Astrocyte of the cerebellum (primary cell): Measurements from ENCODE around the gene POLR2C.

Experiments
- DNase-seq: peaks from one replicate; pipeline ENCODE4 v3.0.0-alpha.2; 2011; ENCODE audit warnings: low read depth
- H3K4me3 ChIP-seq: 2 replicates; pipeline ENCODE4 v1.5.1; 2011; ENCODE audit warnings: mild to moderate bottlenecking, low read depth, low read length, moderate library complexity
- in situ Hi-C: cut with HindIII; loops from 2 replicates; pipeline ENCODE4 v1.10.0; 2017; ENCODE audit warnings: low sequenced_read_pairs
- TF ChIP-seq, protein P1 (sequence below): IDR thresholded peaks from 2 replicates; pipeline ENCODE4 v1.5.1; 2012; ENCODE audit warnings: low read length, low read depth, moderate library complexity, mild to moderate bottlenecking; ENCODE audit errors: missing control alignments

POLR2C gene

DNA sequence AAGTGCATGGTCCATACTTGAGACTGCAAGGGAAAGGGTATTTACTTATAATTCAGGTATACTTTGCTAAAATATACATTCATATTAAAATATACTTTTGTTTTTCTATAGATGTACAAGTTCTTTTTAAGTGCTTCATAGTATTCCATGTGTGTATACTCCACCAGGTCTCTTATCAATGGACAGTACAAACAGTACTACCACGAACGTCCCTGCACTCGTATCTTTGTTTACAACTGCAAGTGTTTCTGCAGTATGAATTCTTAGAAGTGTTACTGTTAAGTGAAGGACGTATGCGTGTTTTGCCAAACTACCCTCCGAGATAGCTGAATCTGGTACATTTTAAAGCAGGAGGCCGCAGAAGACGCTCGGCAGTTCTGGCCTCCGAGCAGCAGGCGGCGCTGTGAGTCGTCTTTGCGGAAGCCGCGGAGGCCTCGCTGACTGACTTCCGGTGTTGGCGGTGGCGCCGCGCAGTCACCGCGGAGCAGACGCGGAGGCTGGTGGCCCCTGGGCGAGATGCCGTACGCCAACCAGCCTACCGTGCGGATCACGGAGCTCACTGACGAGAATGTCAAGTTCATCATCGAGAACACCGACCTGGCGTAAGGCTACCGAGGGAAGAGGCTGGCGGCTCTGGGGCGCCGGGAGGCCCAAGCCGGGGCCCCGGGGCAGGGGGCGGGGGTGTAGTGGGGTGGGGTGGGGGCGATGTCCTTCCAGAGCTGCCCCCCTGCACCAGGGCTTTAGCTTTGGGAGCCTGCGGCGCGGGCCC, at the start of gene POLR2C:
POLR2C (plus strand) TSS at position 471 of the 769 bp plus-strand sequence; CDS start at position 517, 46 bp downstream.
- in situ Hi-C loops, result no loop called here
- H3K4me3 ChIP-seq, result peak within 1 kb of the TSS; percentile 91
- TF ChIP-seq, protein P1, sequence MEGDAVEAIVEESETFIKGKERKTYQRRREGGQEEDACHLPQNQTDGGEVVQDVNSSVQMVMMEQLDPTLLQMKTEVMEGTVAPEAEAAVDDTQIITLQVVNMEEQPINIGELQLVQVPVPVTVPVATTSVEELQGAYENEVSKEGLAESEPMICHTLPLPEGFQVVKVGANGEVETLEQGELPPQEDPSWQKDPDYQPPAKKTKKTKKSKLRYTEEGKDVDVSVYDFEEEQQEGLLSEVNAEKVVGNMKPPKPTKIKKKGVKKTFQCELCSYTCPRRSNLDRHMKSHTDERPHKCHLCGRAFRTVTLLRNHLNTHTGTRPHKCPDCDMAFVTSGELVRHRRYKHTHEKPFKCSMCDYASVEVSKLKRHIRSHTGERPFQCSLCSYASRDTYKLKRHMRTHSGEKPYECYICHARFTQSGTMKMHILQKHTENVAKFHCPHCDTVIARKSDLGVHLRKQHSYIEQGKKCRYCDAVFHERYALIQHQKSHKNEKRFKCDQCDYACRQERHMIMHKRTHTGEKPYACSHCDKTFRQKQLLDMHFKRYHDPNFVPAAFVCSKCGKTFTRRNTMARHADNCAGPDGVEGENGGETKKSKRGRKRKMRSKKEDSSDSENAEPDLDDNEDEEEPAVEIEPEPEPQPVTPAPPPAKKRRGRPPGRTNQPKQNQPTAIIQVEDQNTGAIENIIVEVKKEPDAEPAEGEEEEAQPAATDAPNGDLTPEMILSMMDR, result peak; percentile 81
- peak; percentile 68 for DNase-seq

DNA sequence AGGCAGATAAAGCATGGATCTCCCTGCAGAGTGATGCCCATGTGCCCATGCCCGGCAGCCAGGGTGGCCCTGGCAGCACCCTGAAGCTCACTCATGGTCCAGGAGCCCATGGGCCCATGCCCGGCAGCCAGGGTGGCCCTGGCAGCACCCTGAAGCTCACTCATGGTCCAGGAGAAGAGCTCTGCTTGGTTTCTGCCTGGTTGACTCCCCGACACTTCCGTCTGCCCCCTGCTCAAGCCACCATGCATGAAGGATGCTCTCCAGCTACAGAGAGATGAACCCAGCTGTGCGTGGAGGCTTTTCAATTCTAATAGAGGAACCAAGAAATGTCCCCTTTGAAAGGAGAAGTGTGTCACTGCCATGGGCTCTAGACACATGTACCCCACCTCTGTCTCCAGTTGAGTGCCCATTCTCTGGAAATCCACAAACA, 49.2 kb upstream of the POLR2C start:
- in situ Hi-C loops, result loop anchor here (10.0 kb wide), 2 partner anchors 89 to 119 kb away; no protein-coding TSS in a partner anchor
- TF ChIP-seq, protein P1, result no peak
- DNase-seq, result no peak
- no peak overlapping the region for H3K4me3 ChIP-seq

DNA sequence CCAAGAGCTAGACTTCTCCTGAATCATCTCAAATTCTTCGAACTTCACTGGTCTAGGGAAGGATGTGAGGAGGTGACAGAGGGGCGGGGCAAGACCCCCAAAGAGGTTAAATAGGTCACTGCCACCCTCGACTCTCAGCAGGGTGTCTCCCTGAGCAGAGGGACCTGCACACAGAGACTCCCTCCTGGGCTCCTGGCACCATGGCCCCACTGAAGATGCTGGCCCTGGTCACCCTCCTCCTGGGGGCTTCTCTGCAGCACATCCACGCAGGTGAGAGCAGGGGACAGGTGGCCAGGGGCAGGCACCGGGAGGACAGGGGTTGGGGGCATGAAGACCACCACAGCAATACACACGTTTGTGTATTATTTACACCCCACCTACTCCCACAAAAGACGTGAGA, 48.7 kb upstream of the POLR2C start:
- in situ Hi-C loops, result loop anchor here (10.0 kb wide), 2 partner anchors 89 to 119 kb away; no protein-coding TSS in a partner anchor
- TF ChIP-seq, protein P1, result no peak
- no peak overlapping the region for H3K4me3 ChIP-seq
- no peak for DNase-seq

DNA sequence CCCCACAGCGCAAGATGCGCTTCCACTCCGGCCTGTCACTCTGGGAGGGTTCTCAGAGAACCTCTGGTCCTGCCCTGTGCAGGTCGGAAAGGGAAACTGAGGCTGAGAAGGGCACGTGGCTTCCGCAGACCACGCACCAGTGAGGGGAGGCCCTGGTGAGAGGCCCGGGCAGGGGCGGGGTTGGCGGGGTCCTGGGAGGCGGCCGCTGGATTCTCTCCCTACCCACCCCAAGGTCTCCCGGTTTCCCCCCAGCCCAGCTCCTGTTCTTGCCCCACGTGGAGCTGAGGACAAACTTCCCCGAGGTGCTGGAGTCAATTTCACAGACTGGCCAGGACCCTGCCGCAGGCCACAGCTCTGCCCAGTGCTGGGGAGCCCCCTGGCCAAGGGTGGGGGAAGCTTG, 46.4 kb upstream of the POLR2C start:
- no peak overlapping the region for H3K4me3 ChIP-seq
- in situ Hi-C loops, result loop anchor here (5.0 to 10.0 kb wide), 4 partner anchors 91 to 234 kb away; no protein-coding TSS in a partner anchor
- no peak for DNase-seq
- TF ChIP-seq, protein P1, result no peak

DNA sequence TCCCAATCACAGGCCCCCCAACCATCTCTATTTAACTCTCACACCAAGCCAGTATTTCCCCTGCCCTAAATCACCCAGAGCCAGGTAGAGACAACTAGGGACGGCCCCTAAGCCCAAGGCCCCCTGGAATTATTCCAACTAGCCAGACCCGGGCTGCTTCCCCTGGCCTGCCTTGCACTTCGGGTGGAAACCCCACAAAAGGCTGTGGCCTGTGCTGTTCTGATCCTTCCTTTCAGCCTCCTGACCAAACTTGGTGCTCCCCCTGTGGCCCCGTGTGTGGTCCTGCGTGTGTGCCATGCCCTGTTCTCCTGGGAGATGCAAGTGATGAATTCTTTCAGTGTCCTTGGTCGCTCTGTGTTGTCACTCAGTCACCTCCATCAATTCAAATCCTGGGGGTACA, 43.0 kb upstream of the POLR2C start:
- H3K4me3 ChIP-seq, result no peak overlapping the region
- TF ChIP-seq, protein P1, result no peak
- in situ Hi-C loops, result loop anchor here (5.0 to 10.0 kb wide), 4 partner anchors 88 to 237 kb away; no protein-coding TSS in a partner anchor
- no peak for DNase-seq

DNA sequence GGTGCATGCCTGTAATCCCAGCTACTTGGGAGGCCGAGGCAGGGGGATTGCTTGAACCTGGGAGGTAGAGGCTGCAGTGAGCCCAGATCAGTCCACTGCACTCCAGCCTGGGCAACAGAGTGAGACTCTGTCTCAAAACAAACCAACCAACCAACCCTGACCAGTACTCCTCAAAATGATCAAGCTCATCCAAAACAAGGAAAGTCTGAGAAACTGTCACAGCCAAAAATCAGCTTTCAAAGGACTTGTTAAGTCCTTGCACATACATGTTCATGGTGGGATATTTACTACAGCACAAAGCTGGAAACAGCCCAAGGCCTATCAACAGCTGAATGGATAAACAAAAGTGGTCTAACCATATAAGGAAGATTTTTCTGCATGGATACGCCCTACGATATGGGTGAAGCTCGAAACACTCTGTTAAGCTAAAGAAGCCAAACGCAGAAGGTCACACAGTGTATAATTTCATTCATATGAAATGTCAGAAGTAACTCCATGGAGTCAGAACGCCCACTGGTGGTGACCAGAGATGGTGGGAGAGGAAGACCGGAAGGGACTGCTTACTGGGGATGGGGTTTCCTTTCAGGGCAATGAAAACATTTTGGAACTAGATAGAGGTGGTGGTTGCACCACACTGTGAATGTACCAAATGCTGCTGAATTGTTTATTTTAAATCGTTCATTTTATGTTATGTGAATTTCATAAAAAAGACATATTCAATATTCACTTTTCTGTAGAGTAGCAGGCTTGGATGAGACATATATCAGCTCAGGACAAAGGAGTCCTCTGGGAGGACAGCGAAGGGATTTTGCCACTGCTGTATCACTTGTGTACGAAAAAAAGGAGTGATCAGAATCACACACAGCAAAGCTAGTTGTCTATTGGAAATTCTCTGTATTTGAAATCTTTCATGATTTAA, 40.2 kb upstream of the POLR2C start:
- H3K4me3 ChIP-seq, result no peak overlapping the region
- TF ChIP-seq, protein P1, result peak; percentile 96
- in situ Hi-C loops, result no loop called here
- DNase-seq, result peak; percentile 45
